Fibroblast of lung (primary cell): ENCODE results near the gene FBXO5. TPM values are rescaled to one million over a fixed set of nuclear protein-coding genes. Genes with fewer than 3 reads are reported as not detected.

Experiments
- DNase-seq, 2 donors: peaks; one replicate each; pipeline versions ENCODE4 v3.0.0 to v3.0.0-alpha.2; 2010; ENCODE audit warnings: low read depth in 2 of 2
- H2AFZ ChIP-seq: 2 replicates; pipeline ENCODE4 v1.5.1; 2012; ENCODE audit warnings: low read length, control low read depth, inconsistent platforms
- H3K27ac ChIP-seq: 2 replicates; pipeline ENCODE4 v1.5.1; 2011; ENCODE audit warnings: low read length, control low read depth; ENCODE audit not compliant: insufficient read depth
- H3K27me3 ChIP-seq: 2 replicates; pipeline ENCODE4 v1.5.1; 2011; ENCODE audit warnings: mild to moderate bottlenecking, low read length; ENCODE audit not compliant: control insufficient read depth, insufficient read depth
- H3K36me3 ChIP-seq: 2 replicates; pipeline ENCODE4 v1.5.1; 2011; ENCODE audit warnings: low read length; ENCODE audit not compliant: control insufficient read depth, insufficient read depth
- H3K4me1 ChIP-seq: 2 replicates; pipeline ENCODE4 v1.5.1; 2011; ENCODE audit warnings: low read length; ENCODE audit not compliant: control insufficient read depth, insufficient read depth; ENCODE audit errors: extremely low read depth
- H3K4me2 ChIP-seq: 2 replicates; pipeline ENCODE4 v1.5.1; 2011; ENCODE audit warnings: low read length, control low read depth; ENCODE audit not compliant: insufficient read depth; ENCODE audit errors: extremely low read depth
- H3K4me3 ChIP-seq, 4 experiments: fragments of 200-600 bp in 1 of 4; sonication (generic) in 1 of 4; replicated peaks in 1 of 4; 2 replicates each; pipeline ENCODE4 v1.5.1; 2011 to 2016; ENCODE audit warnings: low read length in 4 of 4, low read depth in 3 of 4, mild to moderate bottlenecking in 3 of 4, control low read depth in 2 of 4, inconsistent platforms in 1 of 4, mixed read lengths in 1 of 4; ENCODE audit not compliant: insufficient read depth in 1 of 4; ENCODE audit errors: control extremely low read depth in 1 of 4
- H3K79me2 ChIP-seq: 2 replicates; pipeline ENCODE4 v1.5.1; 2012; ENCODE audit warnings: mild to moderate bottlenecking, low read length, inconsistent platforms; ENCODE audit not compliant: control insufficient read depth, insufficient read depth
- H3K9ac ChIP-seq: 2 replicates; pipeline ENCODE4 v1.5.1; 2011; ENCODE audit warnings: mild to moderate bottlenecking, low read length, control low read depth; ENCODE audit not compliant: insufficient read depth
- H3K9me3 ChIP-seq: 2 replicates; pipeline ENCODE4 v1.5.1; 2012; ENCODE audit warnings: low read depth, low read length; ENCODE audit not compliant: control insufficient read depth, insufficient read depth
- H4K20me1 ChIP-seq: 2 replicates; pipeline ENCODE4 v1.5.1; 2011; ENCODE audit warnings: low read length; ENCODE audit not compliant: control insufficient read depth, insufficient read depth; ENCODE audit errors: extremely low read depth
- EZH2 ChIP-seq: IDR thresholded peaks from 2 replicates; pipeline ENCODE4 v1.5.1; 2012; ENCODE audit warnings: low read length, control low read depth, mild to moderate bottlenecking; ENCODE audit errors: missing control alignments
- polyA plus RNA-seq, 2 donors: library from polyadenylated mRNA; depleted of rRNA in 1 of 2; stranded (reverse) in 1 of 2; unstranded in 1 of 2; fragments of >200 nt; gene quantifications; 2 replicates each; pipeline ENCODE4 v1.2.1, GENCODE V29; 2011 to 2012; ENCODE audit warnings: missing spikeins in 1 of 2
- total RNA-seq: library from RNA; depleted of rRNA; stranded (reverse); fragments of >200 nt; gene quantifications from 2 replicates; pipeline ENCODE4 v1.2.1, GENCODE V29; 2014
- TF ChIP-seq, protein P1 (sequence below), 2 donors: IDR thresholded peaks in 1 of 2; conservative IDR thresholded peaks in 1 of 2; 1 replicate in 1 of 2; 2 replicates in 1 of 2; pipeline ENCODE4 v1.5.1; 2011 to 2012; ENCODE audit warnings: low read length in 2 of 2, control low read depth in 1 of 2, inconsistent platforms in 1 of 2, low read depth in 1 of 2, mild to moderate bottlenecking in 1 of 2

The FBXO5 gene
- total and polyA plus RNA-seq, 2 donors (not counting 1 experiment from before 2014, with no cell fraction given), result 8.4 to 11.7 TPM

DNA sequence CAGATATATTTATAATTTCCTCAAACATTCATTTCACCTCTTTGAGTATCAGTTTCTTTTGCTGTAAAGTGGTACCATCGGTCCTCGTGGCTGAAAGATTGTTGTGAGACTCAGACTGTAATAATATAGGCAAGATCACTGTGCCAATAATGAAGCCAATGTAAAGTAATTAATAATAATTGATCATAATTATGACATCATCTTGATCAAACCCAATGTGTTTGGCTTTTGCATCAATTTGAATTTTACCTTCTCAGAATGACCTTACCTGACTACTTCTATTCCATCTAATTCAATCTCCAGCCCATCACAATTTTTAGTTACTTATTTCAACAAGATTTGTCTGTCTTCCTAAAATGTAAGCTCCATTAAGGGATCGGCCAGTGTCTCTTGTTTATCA, 35.5 kb upstream of the FBXO5 start:
- no peak overlapping the region for H3K4me2 ChIP-seq
- no peaks in the 10 kb centered on the region for H3K27me3 ChIP-seq
- no peaks in the 10 kb centered on the region for H3K4me1 ChIP-seq
- no peak overlapping the region for H3K4me3 ChIP-seq
- no peak overlapping the region for H2AFZ ChIP-seq
- no peaks in the 10 kb centered on the region for H4K20me1 ChIP-seq
- H3K9ac ChIP-seq, result no peak overlapping the region
- no peaks in the 10 kb centered on the region for H3K36me3 ChIP-seq
- no peaks in the 10 kb centered on the region for H3K9me3 ChIP-seq
- H3K27ac ChIP-seq, result no peak overlapping the region
- DNase-seq, result no peak
- TF ChIP-seq, protein P1, sequence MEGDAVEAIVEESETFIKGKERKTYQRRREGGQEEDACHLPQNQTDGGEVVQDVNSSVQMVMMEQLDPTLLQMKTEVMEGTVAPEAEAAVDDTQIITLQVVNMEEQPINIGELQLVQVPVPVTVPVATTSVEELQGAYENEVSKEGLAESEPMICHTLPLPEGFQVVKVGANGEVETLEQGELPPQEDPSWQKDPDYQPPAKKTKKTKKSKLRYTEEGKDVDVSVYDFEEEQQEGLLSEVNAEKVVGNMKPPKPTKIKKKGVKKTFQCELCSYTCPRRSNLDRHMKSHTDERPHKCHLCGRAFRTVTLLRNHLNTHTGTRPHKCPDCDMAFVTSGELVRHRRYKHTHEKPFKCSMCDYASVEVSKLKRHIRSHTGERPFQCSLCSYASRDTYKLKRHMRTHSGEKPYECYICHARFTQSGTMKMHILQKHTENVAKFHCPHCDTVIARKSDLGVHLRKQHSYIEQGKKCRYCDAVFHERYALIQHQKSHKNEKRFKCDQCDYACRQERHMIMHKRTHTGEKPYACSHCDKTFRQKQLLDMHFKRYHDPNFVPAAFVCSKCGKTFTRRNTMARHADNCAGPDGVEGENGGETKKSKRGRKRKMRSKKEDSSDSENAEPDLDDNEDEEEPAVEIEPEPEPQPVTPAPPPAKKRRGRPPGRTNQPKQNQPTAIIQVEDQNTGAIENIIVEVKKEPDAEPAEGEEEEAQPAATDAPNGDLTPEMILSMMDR (conservative IDR thresholded peaks at IDR 0.05 in 1 of 2, IDR thresholded peaks at IDR 0.05 in 1 of 2; ENCODE audit: low read depth in 1 of 2, low read length in 2 of 2), result no peak
- TF ChIP-seq EZH2, result no peak
- H3K79me2 ChIP-seq, result no peaks in the 10 kb centered on the region

DNA sequence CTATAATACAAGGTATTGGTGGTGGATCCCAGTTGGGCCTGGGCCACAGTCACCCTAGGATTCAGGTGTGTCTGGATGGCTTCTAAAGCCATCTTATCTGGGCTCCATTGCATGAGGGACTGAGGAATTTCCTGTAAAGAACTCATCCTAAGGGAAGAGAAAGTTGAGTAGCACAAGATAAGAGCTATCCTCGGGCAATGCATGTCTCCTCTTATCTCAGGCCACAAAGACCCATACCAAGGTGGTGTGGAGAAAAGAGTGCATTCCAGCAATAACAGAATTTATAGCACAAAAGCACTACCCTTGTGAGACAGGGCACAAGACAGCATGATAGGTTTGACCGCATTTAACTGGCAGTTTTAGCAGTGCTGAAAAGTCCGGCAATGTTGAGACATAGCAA, 34.0 kb upstream of the FBXO5 start:
- Histone ChIP-seq H3K9me3 (no peaks in the 10 kb centered on the region), H3K79me2 (no peaks in the 10 kb centered on the region), H3K4me1 (no peaks in the 10 kb centered on the region), H3K27me3 (no peaks in the 10 kb centered on the region), H4K20me1 (no peaks in the 10 kb centered on the region), H3K9ac (no peak overlapping the region), H2AFZ (no peak overlapping the region), H3K27ac (no peak overlapping the region), H3K36me3 (no peaks in the 10 kb centered on the region), H3K4me3 (no peak overlapping the region), H3K4me2 (no peak overlapping the region)
- DNase-seq, result no peak
- TF ChIP-seq, protein P1 (conservative IDR thresholded peaks at IDR 0.05 in 1 of 2, IDR thresholded peaks at IDR 0.05 in 1 of 2; ENCODE audit: low read depth in 1 of 2, low read length in 2 of 2), result no peak
- TF ChIP-seq EZH2, result no peak

DNA sequence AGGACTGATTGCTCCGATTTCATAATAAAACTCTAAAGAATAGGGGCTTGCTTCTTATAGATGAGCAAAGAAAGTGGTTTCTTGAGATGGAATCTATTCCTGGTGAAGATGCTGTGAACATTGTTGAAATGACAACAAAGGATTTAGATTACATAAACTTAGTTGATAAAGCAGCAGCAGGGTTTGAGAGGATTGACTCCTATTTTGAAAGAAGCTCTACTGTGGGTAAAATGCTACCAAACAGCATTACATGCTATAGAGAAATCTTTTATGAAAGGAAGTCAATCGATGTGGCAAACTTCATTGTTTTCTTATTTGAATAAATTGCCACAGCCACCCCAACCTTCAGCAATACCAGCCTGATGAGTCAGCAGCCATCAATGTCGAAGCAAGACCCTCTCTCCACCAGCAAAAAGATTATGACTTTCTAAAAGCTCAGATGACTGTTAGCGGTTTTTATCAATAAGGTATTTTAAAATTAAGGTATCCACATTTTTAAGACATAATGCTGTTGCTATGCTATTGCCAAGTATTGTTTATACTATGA, 32.3 kb upstream of the FBXO5 start:
- TF ChIP-seq, protein P1 (conservative IDR thresholded peaks at IDR 0.05 in 1 of 2, IDR thresholded peaks at IDR 0.05 in 1 of 2; ENCODE audit: low read depth in 1 of 2, low read length in 2 of 2), result no peak
- TF ChIP-seq EZH2, result no peak
- Histone ChIP-seq H3K27ac (no peak overlapping the region), H3K79me2 (no peaks in the 10 kb centered on the region), H3K9ac (no peak overlapping the region), H3K4me2 (no peak overlapping the region), H3K27me3 (no peaks in the 10 kb centered on the region), H2AFZ (no peak overlapping the region), H3K36me3 (no peaks in the 10 kb centered on the region), H3K4me3 (no peak overlapping the region), H3K4me1 (no peaks in the 10 kb centered on the region), H4K20me1 (no peaks in the 10 kb centered on the region), H3K9me3 (no peaks in the 10 kb centered on the region)
- peak in 1 of 2 donors; percentile 45 for DNase-seq
